GM12878 (cell line): ENCODE data around the gene PPHLN1. TPM values are rescaled to one million over a fixed set of nuclear protein-coding genes. Genes with fewer than 3 reads are reported as not detected.
"Not testable (repeated sequence)": the region's sequence is repeated elsewhere in the genome, so short reads cannot be mapped to it uniquely, and the experiment has no call there.

Experiments
- ATAC-seq: fragments of 200-7000 bp; cut with Tn5 transposase; 3 replicates; pipeline ENCODE4 v1.9.1; 2020; ENCODE audit warnings: mild to moderate bottlenecking, moderate library complexity
- BruUV-seq: library from RNA; stranded (reverse); fragments of 400-500 nt; replicated peaks from 2 replicates; lab custom pipeline; 2021; lab: Mats Ljungman, UMichigan
- CTCF ChIA-PET: fragments of 300-600 bp; sonication (Branson Sonifier 250); formaldehyde crosslinking; extraction: SDS; loops from one replicate; lab custom pipeline; 2021; ENCODE audit warnings: inconsistent platforms; lab: Yijun Ruan, JAX
- POLR2A ChIA-PET: fragments of 350-600 bp; formaldehyde crosslinking; extraction: SDS; loops from one replicate; lab custom pipeline; 2021; ENCODE audit warnings: inconsistent platforms; lab: Charles Lee
- RAD21 ChIA-PET: fragments of 300-600 bp; sonication (Branson Sonifier 250); formaldehyde crosslinking; loops from one replicate; lab custom pipeline; 2023; ENCODE audit warnings: antibody characterized with exemption; ENCODE audit not compliant: unreplicated experiment; lab: Charles Lee
- SMC1A ChIA-PET: fragments of 300-600 bp; sonication (Branson Sonifier 250); formaldehyde crosslinking; loops from one replicate; lab custom pipeline; 2023; ENCODE audit not compliant: unreplicated experiment, uncharacterized antibody; lab: Charles Lee
- DNase-seq: peaks from one replicate; pipeline ENCODE4 v3.0.0-alpha.2; 2011; ENCODE audit warnings: low read depth, low spot score
- FAIRE-seq: peaks from 3 replicates; lab custom pipeline; 2011; peaks lifted over from hg19 to GRCh38; lab: Jason Lieb, UNC
- H2AFZ ChIP-seq: 2 replicates; pipeline ENCODE4 v1.6.0; 2011; ENCODE audit warnings: low read depth, low read length, control low read depth; ENCODE audit not compliant: control insufficient read depth
- H3K27ac ChIP-seq: 2 replicates; pipeline ENCODE4 v1.5.1; 2011; ENCODE audit warnings: control low read depth; ENCODE audit not compliant: control insufficient read depth, insufficient read depth
- H3K27me3 ChIP-seq, 2 experiments: replicated peaks in 1 of 2; 2 replicates each; pipeline versions ENCODE4 v1.6.0 to v1.6.1; 2011; ENCODE audit warnings: low read length in 1 of 2; ENCODE audit not compliant: control insufficient read depth in 2 of 2, insufficient read depth in 2 of 2
- H3K36me3 ChIP-seq, 2 experiments: 2 replicates each; pipeline ENCODE4 v1.5.1; 2011; ENCODE audit warnings: low read length in 1 of 2; ENCODE audit not compliant: control insufficient read depth in 2 of 2, insufficient read depth in 2 of 2
- H3K4me1 ChIP-seq: 2 replicates; pipeline ENCODE4 v1.6.1; 2011; ENCODE audit warnings: mild to moderate bottlenecking, low read length, moderate library complexity, mixed read lengths; ENCODE audit not compliant: control insufficient read depth, insufficient read depth
- H3K4me2 ChIP-seq: 2 replicates; pipeline ENCODE4 v1.6.0; 2011; ENCODE audit warnings: control low read depth; ENCODE audit not compliant: control insufficient read depth, insufficient read depth
- H3K4me3 ChIP-seq: fragments of 200-600 bp; sonication (generic); 2 replicates; pipeline ENCODE4 v1.5.1; 2016
- H3K79me2 ChIP-seq: 2 replicates; pipeline ENCODE4 v1.6.0; 2011; ENCODE audit warnings: low read length; ENCODE audit not compliant: control insufficient read depth, insufficient read depth
- H3K9ac ChIP-seq: 2 replicates; pipeline ENCODE4 v1.8.0; 2011; ENCODE audit warnings: low read length, control low read depth, mixed read lengths; ENCODE audit not compliant: control insufficient read depth, insufficient read depth
- H3K9me3 ChIP-seq: replicated peaks from 3 replicates; pipeline ENCODE4 v1.5.1; 2011; ENCODE audit warnings: mild to moderate bottlenecking, low read length; ENCODE audit not compliant: control insufficient read depth, insufficient read depth
- H4K20me1 ChIP-seq: 2 replicates; pipeline ENCODE4 v1.6.0; 2011; ENCODE audit not compliant: control insufficient read depth, insufficient read depth
- CBX3 ChIP-seq: fragments of 200-600 bp; sonication (generic); IDR thresholded peaks from 2 replicates; pipeline ENCODE4 v1.6.1; 2016; ENCODE audit warnings: low read depth, borderline replicate concordance
- CREM ChIP-seq: IDR thresholded peaks from 2 replicates; pipeline ENCODE4 v1.6.1; 2014; ENCODE audit warnings: antibody characterized with exemption, low read depth
- FOS ChIP-seq: IDR thresholded peaks from 3 replicates; pipeline ENCODE4 v1.6.1; 2011; ENCODE audit warnings: borderline replicate concordance; ENCODE audit not compliant: insufficient read length; ENCODE audit errors: extremely low read depth
- NR2C1 ChIP-seq: fragments of 450-650 bp; IDR thresholded peaks from 2 replicates; pipeline ENCODE4 v1.6.1; 2017; ENCODE audit warnings: antibody characterized with exemption, mild to moderate bottlenecking, moderate library complexity
- RUNX3 ChIP-seq: IDR thresholded peaks from 2 replicates; pipeline ENCODE4 v1.6.1; 2012; ENCODE audit warnings: low read length, inconsistent platforms
- WGBS: methylation state at CpG from one replicate; pipeline ENCODE4 v1.1.6; 2016; ENCODE audit warnings: low lambda C conversion rate; ENCODE audit not compliant: insufficient replicate concordance, insufficient coverage; ENCODE audit errors: missing lambda C conversion rate; 5-methylcytosine and 5-hydroxymethylcytosine counted together
- in situ Hi-C: fragments of 300-500 bp; cut with MboI; formaldehyde crosslinking; loops from 9 replicates; pipeline ENCODE4 v1.14.3; 2018; ENCODE audit warnings: mixed read lengths
- intact Hi-C: fragments of 100-400 bp; cut with micrococcal nuclease; formaldehyde crosslinking; loops from one replicate; pipeline ENCODE4 v1.14.2; 2022; ENCODE audit not compliant: unreplicated experiment
- polyA plus RNA-seq, 11 experiments: library from polyadenylated mRNA; depleted of rRNA in 4 of 11; unstranded in 6 of 11; stranded (reverse) in 5 of 11; fragments of >200 nt; fragmentation: Nextera tagmentation in 4 of 11; fragmentation: Illumina TruSeq in 1 of 11; extraction: Ambion mirVana in 4 of 11; extraction: Trizol in 1 of 11; gene quantifications; 1 replicate in 1 of 11; 2 replicates in 10 of 11; pipeline versions ENCODE4 v1.2.1 to v1.2.3, GENCODE V29; 2011 to 2016; ENCODE audit warnings: inconsistent platforms in 2 of 11, missing spikeins in 2 of 11, low read depth in 1 of 11
- total RNA-seq, 4 experiments: library from RNA; depleted of rRNA in 3 of 4; stranded (reverse); fragments of >200 nt in 3 of 4; fragmentation: Illumina TruSeq in 1 of 4; extraction: Trizol in 1 of 4; gene quantifications; 2 replicates each; pipeline versions ENCODE4 v1.2.1 to v1.2.3, GENCODE V29; 2013 to 2021

PPHLN1 gene
- total and polyA plus RNA-seq, 10 of the 15 experiments (the other 5 are each of a cell fraction or from before 2014, with no cell fraction given): 73.6 to 117 (median 92.1) TPM

DNA sequence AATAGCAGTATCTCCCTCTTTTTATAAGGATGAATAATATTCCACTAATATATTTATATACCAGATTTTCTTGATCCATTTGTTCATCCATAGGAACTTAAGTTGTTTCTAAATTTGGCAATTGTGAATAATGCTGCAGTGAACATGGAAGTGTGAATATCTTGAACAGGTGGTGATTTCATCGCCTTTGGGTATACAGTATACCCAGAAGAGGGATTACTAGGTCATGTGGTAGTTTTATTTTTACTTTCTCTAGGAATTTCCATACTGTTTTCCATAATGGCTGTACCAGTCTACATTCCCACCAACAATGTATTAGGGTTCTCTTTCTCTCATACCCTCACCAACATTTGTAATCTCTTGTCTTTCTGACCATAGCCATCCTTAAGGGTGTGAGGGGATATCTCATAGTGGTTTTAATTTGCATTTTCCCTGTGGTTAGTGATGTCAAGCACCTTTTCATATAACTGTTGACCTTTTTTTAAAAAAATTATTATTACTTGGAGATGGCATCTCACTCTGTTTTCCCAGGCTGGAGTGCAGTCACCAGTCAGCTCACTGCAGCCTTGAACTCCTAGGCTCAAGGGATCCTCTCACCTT lies 20.5 kb downstream of the PPHLN1 start:
- Histone ChIP-seq H3K9ac (no peak overlapping the region), H3K4me3 (no peak overlapping the region), H2AFZ (no peak overlapping the region), H3K4me2 (no peak overlapping the region), H4K20me1 (no peaks in the 10 kb centered on the region), H3K27me3 (no peaks in the 10 kb centered on the region), H3K36me3 (peaks cover 1 to 4% of the 10 kb centered on the region in 2 experiments; a peak in 1 of 4 replicates), H3K27ac (no peak overlapping the region), H3K4me1 (no peaks in the 10 kb centered on the region), H3K9me3 (no peaks in the 10 kb centered on the region; the same call in 2 of the 3 replicates), H3K79me2 (peaks cover 35% of the 10 kb centered on the region)
- ATAC-seq (peak; percentile 84), FAIRE-seq (no peak), DNase-seq (no peak)
- 100% methylated on average over 1 of the region's 1 CpG for WGBS
- no peak for TF ChIP-seq NR2C1
- no peak for TF ChIP-seq CBX3
- peak; percentile 42; the same call in 1 of the 2 replicates for TF ChIP-seq RUNX3
- no peak for TF ChIP-seq FOS
- TF ChIP-seq CREM: no peak
- CTCF ChIA-PET: interaction anchor here (0.6 to 3.0 kb wide), 5 partner anchors 13 to 82 kb away, joined by 3 to 17 read pairs (median 8); no protein-coding TSS in a partner anchor
- POLR2A ChIA-PET: no interaction called here
- SMC1A ChIA-PET: interaction anchor here (1.2 to 1.5 kb wide), 3 partner anchors 13 to 26 kb away, joined by 3 to 6 read pairs (median 5); no protein-coding TSS in a partner anchor
- in situ Hi-C loops: no loop called here
- RAD21 ChIA-PET: interaction anchor here (0.8 to 1.9 kb wide), 4 partner anchors 13 to 1072 kb away, joined by 3 to 7 read pairs (median 4); no protein-coding TSS in a partner anchor
- TSS peak; percentile 13 for BruUV-seq
- intact Hi-C loops: no loop called here

DNA sequence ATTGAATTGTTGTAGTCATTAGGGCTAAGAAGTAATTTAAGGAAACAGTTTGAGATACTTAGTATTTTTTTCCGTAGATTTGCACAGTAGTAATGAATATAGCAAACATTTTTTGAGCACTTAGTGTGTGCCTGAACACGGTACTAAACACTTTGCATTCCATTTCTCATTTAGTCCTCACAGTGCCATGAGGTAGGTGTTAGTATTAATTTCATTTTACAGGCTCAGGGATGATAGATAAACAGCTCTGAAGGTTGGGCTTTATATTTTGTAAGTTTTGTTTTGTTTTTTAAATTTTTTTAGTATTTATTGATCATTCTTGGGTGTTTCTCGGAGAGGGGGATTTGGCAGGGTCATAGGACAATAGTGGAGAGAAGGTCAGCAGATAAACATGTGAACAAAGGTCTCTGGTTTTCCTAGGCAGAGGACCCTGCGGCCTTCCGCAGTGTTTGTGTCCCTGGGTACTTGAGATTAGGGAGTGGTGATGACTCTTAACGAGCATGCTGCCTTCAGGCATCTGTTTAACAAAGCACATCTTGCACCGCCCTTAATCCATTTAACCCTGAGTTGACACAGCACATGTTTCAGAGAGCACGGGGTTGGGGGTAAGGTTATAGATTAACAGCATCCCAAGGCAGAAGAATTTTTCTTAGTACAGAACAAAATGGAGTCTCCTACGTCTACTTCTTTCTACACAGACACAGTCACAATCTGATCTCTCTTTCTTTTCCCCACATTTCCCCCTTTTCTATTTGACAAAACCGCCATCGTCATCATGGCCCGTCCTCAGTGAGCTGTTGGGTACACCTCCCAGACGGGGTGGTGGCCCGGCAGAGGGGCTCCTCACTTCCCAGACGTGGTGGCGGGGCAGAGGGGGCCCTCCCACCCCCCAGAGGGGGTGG lies 23.4 kb downstream of the PPHLN1 start:
- H2AFZ ChIP-seq, H3K27me3 ChIP-seq, H3K9ac ChIP-seq, ATAC-seq, intact Hi-C loops, H3K4me1 ChIP-seq, H3K4me2 ChIP-seq, POLR2A ChIA-PET, BruUV-seq, DNase-seq, H3K9me3 ChIP-seq, H3K27ac ChIP-seq, H3K4me3 ChIP-seq, FAIRE-seq, H3K36me3 ChIP-seq, H4K20me1 ChIP-seq: not testable (repeated sequence)
- peaks cover 23% of the 10 kb centered on the region for H3K79me2 ChIP-seq
- in situ Hi-C loops: loop anchor here (25.0 kb wide), 1 partner anchor 1087 kb away; no protein-coding TSS in a partner anchor
- ChIA-PET SMC1A (interaction anchor here (1.2 to 2.1 kb wide), 3 partner anchors 10 to 51 kb away, joined by 3 to 9 read pairs (median 5); no protein-coding TSS in a partner anchor), RAD21 (interaction anchor here (0.6 kb wide), 1 partner anchor 190 kb away, joined by 3 read pairs; no protein-coding TSS in a partner anchor), CTCF (interaction anchor here (0.6 to 3.0 kb wide), 5 partner anchors 10 to 23 kb away, joined by 3 to 17 read pairs (median 7); no protein-coding TSS in a partner anchor)
- WGBS: 83% methylated on average over 8 of the region's 16 CpGs

DNA sequence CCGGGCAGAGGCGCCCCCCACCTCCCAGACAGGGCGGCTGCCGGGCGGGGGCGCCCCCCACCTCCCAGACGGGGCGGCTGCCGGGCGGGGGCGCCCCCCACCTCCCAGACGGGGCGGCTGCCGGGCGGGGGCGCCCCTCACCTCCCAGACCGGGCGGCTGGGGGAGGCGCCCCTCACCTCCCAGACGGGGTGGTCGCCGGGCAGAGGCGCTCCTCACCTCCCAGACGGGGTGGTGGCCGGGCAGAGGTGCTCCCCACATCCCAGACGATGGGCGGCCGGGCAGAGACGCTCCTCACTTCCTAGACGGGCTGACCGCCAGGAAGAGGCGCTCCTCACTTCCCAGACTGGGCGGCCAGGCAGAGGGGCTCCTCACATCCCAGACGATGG lies 24.0 kb downstream of the PPHLN1 start:
- 98% methylated on average over 18 of the region's 34 CpGs for WGBS
- H3K9ac ChIP-seq, H4K20me1 ChIP-seq, CTCF ChIA-PET, H3K4me3 ChIP-seq, intact Hi-C loops, H3K27ac ChIP-seq, SMC1A ChIA-PET, H2AFZ ChIP-seq, POLR2A ChIA-PET, H3K9me3 ChIP-seq, H3K27me3 ChIP-seq, DNase-seq, RAD21 ChIA-PET, ATAC-seq, H3K36me3 ChIP-seq, BruUV-seq, FAIRE-seq, H3K4me1 ChIP-seq, H3K4me2 ChIP-seq: not testable (repeated sequence)
- in situ Hi-C loops: loop anchor here (25.0 kb wide), 1 partner anchor 1088 kb away; no protein-coding TSS in a partner anchor
- H3K79me2 ChIP-seq: peaks cover 21% of the 10 kb centered on the region
